Amniotic epithelial cell (primary cell): ENCODE measurements around the gene CPEB4.
A peak's percentile ranks its signal among the peaks of the same experiment; 100 is the strongest.

Experiments
- DNase-seq: peaks from one replicate; pipeline ENCODE4 v3.0.0-alpha.2; 2010; ENCODE audit warnings: low read depth

CPEB4 gene

GRCh38 chr5:173913686-173914321 is 25.7 kb downstream of the CPEB4 start:
- no peak for DNase-seq

DNA sequence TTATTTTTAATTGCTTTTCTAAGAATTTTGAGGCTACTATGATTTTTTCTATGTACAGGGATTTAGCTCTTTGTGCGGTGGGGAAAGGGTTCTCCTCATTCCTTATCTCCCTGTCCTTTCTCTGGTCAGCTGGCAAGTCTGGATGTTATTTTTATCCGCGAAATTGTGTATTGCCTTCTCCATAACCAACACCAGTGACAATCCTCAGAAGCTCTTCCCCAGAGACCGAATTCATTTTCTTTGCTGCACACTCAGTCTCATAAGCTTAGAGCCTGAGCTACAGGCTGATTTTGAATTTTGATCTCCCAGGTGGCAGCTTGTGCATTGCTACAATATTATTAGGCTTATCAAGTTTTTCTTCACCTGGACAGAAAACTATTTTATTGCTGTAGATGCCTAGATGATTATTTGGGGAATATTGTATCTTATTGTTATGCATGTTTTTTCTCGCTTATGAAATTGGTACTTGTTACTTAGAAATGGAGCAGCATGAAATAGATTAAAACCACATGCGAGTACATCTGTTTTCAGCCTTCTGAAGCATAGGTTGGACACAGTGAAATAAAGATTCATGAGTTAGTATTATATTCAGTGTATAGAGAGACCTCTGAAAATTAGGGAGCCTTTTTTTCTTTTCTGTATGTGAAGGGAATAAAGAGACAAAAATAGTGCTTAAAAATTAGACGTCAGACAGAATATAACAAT is 27.3 kb downstream of the CPEB4 start:
- no peak for DNase-seq

- no peak for DNase-seq
These were observed 28.1 kb downstream of the CPEB4 start for GRCh38 chr5:173916233-173916632.

DNA sequence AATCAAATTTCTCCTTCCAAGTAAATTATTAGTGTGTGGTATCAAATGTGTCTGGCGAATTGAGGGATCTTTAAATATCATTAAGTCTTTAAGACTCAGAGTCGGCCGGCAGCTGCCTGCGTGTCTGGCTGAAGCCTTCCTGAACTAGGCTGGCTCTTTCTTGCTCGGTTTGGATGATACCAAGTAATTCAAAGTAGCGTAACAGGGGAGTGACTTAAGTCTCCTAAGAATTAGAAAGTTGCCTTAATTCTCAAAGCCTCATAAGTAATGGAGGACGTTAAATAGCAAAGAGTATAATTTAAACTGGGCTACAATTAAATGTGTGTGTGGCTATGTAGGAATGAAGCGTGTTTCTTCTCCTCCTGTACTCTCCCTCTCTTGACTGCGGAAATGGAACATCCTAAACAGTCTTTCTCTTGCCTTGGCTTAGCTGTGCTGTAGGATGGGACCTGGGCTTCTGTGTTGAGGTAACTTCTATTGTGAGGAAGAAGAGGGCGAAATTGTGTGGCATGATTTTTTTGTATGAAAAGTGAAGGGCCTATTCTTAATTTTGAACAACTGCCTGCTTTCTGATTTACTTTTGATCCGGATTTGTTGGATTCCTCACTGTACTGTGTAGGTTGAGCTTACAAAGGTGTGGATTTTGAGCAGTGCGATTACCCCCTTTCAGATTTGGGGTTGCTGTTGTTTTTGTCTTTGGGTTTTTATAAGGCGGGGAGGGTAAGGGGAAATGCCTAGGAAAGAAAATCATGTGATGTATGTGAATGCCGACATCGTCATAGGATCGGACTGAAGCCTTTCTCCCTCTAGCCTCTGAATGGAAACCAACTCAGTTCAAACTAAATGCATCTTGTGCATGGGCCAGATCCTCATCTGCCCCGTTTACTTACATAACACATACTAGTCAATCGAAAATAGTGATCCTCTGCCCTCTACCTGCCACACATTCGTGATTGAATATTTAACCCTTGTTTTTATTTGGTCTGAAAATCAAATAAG is 29.9 kb downstream of the CPEB4 start:
- peak; percentile 76 for DNase-seq

- DNase-seq = no peak
These were observed 31.3 kb downstream of the CPEB4 start for GRCh38 chr5:173919443-173919842.

DNA sequence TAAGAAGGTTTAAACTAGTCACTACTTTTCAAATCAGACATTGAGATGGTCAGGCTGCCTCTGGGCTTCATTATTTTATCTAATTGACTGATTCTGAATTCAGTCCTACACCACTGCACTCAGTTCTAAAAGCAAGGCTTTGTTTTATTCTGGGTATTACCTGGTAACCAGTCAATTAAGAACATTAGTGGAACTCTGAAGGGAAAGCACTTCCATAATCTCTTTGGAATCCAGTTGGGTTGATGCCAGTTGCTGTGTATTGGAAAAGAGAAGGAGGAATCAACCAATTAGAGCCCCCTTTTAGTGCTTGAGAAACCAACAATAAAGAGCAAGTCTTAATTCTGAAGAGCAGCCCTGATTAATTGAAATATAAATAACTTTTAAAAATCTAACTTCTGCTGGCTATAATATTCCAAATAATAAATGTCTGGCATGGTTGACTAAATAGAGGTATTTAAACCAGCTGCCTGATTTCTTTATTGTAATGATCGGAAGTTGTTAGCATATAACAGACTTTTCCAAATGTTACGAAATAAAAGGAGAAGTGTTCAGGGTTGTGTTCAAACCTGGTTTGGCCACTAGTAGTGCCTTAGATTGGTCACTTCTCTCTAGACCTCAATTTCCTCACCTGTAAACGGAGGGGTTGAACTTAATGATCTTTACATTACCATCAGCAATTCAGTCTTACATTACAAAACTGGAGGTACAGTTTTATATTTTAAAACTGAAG is 32.0 kb downstream of the CPEB4 start:
- DNase-seq = no peak

DNA sequence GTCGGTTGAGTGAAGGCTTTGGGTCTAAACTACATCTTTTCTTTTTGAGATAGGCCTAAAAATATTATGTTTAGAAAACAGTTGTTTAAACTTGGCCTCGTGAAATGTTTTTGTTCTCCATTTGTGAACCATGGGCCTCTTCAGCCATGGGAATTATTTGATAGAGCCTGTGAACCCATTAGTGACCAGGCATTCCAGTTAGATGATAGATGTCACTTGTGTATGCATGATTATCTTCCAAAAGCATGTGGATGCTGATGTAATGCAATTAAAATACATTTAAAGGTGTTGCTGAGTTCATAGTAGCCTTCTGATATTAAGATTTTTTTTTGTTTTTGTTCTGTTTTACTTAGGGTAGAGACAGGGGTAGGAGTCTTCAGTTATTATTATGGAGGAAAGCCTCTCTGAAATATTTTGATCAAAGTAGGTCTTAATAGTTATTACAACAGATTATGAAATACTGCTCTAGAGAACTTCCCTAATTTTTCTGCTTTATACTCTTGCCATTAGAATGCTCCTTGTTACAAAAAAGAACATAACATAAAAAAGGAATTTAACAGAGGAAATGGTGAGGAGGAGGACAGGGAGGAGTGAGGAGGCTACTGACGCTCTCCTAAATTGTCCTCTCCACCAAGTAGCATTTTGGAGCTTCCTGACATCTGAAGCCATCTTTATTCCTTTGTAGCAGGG is 32.9 kb downstream of the CPEB4 start:
- peak; percentile 41 for DNase-seq

- no peak for DNase-seq
These were observed 34.4 kb downstream of the CPEB4 start for GRCh38 chr5:173922527-173922926.

DNA sequence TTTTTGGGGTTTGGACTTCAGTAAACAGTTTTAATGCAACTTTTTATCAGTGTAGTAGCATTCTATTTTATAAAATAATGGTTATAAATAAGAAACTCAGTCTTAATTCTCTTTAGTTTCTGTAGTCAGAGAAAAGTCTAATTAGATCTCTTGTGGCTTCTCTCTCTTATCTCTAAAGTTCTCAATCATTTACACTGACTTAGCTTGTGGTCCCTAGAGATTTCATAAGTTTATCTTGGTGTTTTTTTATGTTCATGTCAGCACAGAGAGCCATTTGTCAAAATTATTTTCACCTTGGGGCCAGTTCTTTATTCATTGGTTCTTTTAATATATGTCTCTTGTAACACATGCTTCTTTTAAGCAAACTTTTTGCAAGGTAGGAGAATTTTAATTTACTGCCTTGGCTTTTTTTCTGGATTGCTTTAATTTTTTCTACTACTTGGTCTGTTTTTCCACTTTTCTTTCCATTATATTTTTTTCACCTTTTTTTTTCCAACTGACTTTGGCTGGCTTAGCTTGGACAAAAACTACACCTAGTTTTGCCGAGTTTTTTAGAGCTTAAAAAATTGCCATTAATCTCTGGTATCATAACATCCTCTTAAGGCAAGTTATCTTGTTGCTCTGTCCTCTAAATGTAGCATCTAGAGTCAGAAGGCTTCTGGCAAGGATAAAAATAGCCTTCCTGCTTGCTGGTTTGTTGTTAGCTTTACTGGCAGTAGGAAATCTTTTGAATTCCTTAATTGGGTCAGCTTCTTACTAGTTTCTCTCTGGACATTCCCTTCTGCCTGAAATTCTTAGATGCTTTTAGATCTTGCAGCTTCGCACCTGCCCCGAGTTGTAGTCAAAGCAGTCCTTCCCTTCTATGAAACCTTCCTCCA is 35.3 kb downstream of the CPEB4 start:
- DNase-seq = peak; percentile 58

GRCh38 chr5:173924899-173925298 is 36.8 kb downstream of the CPEB4 start:
- DNase-seq = no peak

GRCh38 chr5:173925449-173926071 is 37.4 kb downstream of the CPEB4 start:
- peak; percentile 58 for DNase-seq

DNA sequence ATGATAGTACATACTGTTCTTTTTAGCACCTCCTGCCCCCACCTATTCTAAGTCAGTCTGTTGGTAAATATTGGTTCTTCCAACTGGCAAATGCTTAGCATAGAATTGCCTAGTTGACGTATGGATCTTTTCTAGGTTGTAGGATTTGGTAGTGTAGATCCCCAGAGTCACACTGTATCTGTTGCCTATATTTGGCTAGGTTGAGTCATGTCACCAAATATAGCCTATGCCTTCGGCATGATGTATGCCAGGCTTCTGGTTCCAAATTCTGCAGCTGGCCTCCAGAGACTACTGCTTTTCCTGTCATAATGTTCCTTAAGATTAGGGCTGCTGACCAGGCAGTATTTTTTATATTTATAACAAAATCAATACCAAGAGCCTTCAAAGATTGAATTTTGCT is 38.2 kb downstream of the CPEB4 start:
- no peak for DNase-seq

DNA sequence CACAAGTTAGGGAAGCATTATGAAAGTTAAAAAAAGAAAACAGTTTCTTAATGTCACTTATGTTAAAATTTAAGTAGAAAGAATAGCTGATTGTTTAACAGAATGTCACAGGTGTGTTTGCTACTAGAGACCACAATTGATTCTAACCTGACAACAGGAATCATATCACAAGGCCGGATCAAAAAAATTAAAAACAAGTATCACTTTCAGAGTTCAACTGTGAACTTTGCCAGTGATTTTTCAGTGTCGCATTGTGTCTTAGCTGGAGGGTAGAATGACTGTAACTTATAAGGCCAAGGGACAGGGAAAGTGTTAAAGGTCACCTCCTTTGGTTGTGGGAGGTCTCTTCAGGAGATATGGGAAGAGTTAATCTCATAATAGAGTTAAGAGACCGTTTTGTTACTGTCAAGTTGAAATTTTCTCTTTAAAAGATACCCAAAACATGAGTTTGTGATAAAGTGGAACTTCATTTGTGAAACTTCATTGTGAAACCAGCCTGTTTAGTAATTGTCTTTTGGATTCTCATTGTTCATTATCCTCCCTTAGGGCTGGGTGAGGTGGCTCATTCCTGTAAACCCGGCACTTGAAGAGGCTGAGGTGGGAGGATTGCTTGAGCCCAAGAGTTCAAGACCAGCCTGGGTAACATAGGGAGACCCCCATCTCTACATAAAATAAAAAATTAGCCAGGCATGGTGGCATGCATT is 40.9 kb downstream of the CPEB4 start:
- DNase-seq = no peak

DNA sequence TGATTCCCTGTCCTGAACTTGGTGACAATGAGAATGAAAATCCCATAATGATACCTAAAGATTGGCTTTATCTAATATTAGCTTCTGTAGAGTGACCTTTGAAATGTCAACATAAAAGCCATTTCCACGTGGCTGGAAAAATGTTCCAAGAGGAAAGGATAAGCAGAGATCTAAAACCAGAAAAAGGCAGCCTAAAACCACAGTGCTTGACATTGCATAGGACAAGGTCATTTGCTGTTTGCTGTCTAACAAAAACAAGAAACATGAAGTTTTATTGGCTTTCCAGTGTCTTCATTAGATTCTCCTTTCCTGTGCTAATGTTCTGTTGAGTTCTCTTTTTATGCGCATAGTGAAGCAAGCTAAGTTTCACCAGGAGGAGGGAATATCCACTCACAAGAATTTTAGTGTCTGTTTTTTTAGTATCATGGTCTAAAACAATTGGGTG is 44.6 kb downstream of the CPEB4 start:
- DNase-seq = no peak

DNA sequence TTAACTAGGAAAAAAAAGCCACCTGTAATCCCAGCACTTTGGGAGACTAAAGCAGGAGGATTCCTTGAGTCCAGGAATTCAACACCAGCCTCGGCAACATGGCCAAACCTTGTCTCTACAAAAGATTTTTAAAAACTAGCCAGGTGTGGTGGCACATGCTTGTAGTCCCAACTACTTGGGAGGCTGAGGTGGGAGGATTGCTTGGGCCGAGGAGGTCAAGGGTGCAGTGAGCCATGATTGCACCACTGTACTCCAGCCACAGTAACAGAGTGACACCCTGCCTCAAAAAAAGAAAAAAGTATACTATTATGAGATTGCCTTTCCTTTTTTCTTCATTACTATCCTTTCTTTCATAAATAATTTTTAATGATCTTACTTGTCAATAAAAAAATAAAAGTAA is 45.8 kb downstream of the CPEB4 start:
- no peak for DNase-seq

- no peak for DNase-seq
These were observed 47.2 kb downstream of the CPEB4 start for GRCh38 chr5:173935396-173935795.

DNA sequence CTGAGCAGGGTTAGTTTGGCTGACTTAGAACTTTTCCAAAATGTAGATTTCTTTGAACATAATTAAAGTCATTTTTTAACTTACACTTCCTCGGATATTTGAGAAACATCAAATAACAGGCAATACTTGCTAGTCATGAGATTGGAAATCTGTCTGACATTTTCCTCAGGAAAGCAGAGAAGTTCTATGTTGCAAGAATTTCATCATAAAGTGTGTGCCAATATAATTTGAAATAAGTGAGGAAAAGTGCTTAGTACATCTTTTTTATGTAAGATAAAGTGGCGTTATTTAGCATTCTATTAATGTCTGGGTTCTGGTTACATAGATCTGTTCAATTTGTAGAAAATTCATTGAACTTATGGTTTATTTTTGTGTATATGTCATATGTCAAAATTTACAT is 52.1 kb downstream of the CPEB4 start:
- peak; percentile 62 for DNase-seq

DNA sequence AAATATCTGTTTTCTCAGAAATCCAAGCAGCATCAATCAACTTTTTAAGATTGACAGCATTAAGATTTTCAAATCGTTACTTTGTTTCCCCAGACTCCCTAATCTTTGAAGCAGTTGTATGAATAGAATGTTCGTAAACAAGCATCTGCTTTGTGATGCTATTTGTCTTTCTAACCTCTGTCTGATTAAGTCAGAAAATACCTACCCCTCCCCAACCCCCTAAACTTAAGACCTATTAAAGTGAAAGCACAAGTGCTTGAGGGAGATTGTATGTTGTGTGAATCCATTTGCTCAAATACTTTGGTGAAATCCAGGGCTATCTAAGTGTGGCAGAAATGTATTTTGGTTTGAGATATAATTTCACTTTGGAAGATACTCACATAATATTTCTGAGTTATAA is 53.0 kb downstream of the CPEB4 start:
- DNase-seq = no peak

GRCh38 chr5:173941758-173942401 is 53.7 kb downstream of the CPEB4 start:
- no peak for DNase-seq
